Suppressor macrophage treated with lipopolysaccharide for 4 hours (primary cell): ENCODE measurements around the gene PMPCB.
"Not testable (repeated sequence)": the region's sequence is repeated elsewhere in the genome, so short reads cannot be mapped to it uniquely, and the experiment has no call there.

Experiments used
- DNase-seq: peaks from one replicate; pipeline ENCODE4 v3.0.0-alpha.2; 2020

The PMPCB gene

DNA sequence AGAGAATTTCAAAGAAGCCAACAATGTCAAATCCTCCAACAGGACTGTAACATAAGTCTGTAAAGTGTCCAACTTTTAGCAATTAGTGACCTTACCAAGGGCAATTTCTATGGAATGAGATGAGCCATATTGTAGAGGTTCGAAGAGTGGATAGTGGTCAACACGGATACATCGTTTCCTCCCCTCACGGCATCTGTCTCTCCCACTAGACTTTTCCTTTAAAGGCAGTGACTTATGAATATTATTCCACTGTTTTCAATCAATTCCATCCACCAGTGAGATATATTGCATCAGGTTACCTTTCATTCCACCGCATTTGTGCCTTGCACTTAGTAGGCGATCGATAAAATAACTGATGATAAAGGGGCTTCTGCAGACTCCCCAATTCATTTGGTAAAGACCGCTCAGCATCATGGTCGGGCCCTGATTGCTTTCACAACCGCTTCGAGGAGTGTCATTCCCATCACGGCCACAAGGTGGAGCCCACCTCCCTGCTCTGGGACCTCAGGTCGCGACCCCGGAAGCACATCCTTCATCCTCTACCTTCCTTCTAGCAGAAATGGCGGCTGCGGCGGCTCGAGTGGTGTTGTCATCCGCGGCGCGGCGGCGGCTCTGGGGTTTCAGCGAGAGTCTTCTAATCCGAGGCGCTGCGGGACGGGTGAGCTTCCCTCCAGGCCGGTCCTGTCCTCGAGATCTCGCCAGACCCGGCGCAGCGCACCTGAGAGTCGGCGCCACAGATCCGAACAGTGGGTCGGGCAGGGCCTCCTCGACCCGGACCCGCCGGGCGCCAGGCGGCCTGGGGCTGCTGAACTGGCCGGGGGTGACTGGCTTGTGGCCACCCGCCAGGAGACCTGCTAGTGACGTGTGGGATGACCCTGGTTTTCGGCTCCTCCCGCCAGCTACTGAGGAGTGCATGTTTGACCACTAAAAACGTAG, at the start of gene PMPCB:
Gene PMPCB (plus strand): TSS at position 535 of the 936 bp plus-strand sequence. CDS start 25 bp downstream, at position 560.
- DNase-seq, result peak; percentile 96

- DNase-seq, result not testable (repeated sequence)
Measured at GRCh38 chr7:103253699-103254506, 43.3 kb upstream of the PMPCB start.

- not testable (repeated sequence) for DNase-seq
Measured at GRCh38 chr7:103264054-103264453, 33.2 kb upstream of the PMPCB start.

DNA sequence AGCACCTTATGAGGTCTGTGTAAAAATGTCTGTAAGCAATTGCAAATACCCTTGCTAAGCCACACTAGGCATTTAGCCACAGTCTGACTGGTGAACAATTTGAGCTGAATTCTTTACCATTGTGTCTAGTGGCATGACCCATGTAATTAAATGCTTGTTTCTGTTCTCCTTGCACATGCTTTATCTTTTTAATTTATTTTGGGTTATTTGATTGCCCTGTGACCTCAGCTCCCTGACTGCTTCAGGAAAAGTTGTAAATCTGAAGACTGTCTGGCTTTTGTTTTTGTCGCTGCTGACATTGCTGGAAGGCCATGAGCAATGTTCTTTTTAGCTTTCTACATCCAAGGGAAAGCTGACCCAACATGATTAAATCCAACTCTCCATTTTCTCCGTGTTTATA, 31.0 kb upstream of the PMPCB start:
- DNase-seq, result not testable (repeated sequence)

GRCh38 chr7:103273374-103273773, 23.9 kb upstream of the PMPCB start:
- not testable (repeated sequence) for DNase-seq

DNA sequence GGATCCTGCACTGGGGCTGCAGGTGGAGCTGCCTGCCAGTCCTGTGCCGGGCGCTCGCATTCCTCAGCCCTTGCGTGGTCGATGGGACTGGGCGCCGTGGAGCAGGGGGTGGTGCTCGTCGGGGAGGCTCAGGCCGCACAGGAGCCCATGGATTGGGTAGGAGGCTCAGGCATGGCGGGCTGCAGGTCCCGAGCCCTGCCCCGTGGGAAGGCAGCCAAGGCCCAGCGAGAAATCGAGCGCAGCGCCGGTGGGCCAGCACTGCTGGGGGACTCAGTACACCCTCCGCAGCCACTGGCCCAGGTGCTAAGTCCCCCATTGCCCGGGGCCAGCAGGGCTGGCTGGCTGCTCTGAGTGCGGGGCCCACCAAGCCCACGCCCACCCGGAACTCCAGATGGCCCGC, 22.4 kb upstream of the PMPCB start:
- DNase-seq, result not testable (repeated sequence)

DNA sequence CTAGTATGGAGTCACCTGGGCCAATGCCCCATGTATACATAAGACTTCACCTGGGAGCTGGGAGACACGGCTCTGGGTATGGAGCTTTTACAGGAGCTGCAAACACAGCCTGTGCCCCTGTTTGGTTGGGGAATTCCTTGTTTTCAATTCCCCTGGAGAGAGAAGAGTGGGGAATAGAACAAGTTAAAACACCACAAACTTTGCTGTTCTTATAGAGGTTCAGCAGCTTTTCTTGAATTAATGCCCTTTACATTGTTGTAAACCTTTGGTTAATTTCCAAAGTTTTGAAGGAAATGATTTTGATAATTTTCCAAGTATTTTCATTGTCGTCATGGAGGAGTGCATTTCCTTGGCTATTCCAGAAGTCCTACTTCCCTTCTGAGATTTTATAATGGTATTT, 19.0 kb upstream of the PMPCB start:
- DNase-seq, result not testable (repeated sequence)

DNA sequence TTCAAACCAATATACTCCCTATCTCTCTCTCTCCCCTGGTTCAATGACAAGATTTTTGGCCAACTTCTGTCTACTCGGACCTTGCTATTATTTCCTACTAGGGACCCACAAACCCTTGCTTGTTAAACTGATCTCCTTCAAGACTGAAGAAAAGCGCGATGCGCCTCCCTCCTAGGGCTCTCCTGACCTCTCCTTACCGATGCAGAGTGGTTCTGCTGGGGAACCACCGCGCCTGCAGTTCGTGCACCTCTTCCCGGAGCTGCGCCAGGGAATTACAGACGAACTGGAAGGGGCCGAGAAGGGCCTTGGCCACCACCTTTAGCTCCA, 17.6 kb upstream of the PMPCB start:
- not testable (repeated sequence) for DNase-seq

DNA sequence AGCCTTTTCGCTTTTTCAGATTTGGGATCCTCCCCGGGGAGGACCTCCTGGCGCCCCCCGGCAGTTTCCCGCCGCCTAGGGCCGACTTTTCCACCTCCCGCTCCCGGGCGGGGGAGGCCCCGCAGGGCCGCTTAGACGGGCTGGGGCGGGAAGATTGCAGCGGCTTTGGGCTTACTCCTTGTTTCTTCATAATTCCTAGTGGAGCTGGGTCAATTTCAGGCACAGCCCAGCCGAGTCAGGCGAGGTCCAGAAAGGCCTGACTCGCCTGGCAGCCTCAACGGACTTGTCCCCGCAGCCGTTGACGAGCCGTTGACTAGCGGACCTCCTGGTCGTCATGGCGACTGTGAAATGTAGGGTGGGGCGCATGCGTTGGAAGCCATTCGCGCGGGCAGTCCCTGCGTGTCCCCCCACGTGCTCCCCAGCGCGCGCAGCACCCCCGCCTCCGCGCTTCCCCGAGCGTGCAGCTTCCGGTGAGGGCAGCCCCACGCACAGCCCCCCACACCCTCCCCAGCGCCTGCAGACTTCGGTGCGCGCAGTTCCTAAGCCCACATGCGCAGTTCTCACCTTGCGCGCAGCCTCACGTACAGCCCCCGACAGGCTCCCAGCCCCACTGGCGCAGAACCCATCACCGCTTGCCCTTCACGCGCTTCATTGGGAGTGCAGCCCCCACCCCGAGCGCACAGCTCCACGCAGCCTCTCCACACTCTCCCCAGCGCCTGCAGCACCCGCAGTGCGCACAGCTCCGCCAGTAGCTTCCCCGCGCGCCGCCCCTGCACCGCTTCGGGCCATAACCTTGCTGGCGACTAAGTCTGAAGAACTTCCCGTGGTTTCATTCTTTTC, 17.1 kb upstream of the PMPCB start:
- DNase-seq, result peak; percentile 57

DNA sequence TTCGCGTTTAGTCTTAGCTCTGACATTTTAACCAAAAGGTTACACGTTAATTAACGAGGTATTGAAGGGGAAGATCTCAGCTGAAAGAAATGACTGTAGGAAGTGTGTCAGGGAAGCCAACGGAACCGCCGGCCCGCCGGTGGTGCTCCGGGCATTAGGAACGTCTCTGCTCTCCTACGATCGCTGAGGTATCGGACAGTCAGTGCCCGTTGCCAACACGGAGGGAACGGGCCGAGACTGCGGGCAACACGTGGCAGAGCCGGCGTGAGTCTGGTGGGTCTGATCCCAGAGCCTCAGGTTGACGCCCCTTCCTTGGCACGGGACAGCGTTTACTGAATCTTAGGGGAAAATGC, 16.5 kb upstream of the PMPCB start:
- not testable (repeated sequence) for DNase-seq

- not testable (repeated sequence) for DNase-seq
Measured at GRCh38 chr7:103282802-103283427, 14.3 kb upstream of the PMPCB start.

DNA sequence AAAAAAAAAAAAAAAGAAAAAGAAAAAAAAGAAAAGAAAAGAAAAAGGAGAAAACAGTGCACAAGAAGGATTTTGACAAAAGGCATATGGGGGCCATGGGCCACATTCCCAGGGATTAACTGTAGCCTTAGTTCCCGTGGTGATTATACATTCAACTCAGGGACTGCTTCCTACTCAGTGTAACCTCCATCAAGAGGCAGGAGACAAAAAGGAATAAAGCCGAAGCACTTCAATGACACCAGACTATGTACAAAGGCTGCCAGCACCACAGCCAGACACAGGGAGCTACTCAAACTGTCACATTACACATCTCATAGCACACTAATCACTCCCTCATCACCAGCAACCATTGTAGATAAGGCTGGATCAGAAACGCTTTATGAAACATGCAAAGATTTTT, 5.1 kb upstream of the PMPCB start:
- no peak for DNase-seq

- DNase-seq, result no peak
Measured at GRCh38 chr7:103293526-103293925, 3.7 kb upstream of the PMPCB start.

DNA sequence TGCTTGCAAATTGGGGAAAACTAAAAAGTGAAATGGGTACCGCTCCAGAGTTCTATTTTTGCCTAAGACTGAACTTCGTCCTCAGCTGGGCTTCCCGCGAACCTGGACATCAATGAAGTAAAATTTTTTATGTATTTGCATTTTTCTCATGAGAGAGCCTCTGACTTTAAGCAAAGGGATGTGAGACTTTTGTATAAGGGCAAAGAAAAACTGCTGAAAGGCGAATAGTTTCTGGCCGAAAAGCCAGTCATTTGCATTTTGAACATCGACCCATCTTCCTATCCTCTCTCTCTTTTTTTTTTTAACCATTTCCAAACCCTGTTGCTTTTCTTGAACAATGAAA, 573 bp downstream of the PMPCB start:
- no peak for DNase-seq

- no peak for DNase-seq
Measured at GRCh38 chr7:103299660-103300059, 2.4 kb downstream of the PMPCB start.

DNA sequence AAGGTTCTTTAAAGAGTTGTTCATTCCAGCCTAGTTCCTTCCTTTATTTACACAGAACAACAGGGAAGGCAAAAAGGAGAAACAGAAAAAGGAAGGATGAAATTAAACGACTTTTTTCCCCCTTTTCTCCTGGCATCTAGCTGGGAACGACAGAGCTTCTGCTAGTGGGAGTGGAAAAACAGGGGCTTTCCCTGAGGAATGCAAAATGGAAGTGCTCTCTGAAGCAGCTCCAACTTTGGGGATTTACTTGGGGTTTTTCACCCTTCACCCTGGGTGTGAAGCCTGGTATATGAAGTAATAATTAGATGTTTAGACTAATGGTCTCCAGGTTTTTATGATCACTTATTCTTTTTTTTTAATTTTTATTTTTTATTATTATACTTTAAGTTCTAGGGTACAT, 4.2 kb downstream of the PMPCB start:
- DNase-seq, result no peak

DNA sequence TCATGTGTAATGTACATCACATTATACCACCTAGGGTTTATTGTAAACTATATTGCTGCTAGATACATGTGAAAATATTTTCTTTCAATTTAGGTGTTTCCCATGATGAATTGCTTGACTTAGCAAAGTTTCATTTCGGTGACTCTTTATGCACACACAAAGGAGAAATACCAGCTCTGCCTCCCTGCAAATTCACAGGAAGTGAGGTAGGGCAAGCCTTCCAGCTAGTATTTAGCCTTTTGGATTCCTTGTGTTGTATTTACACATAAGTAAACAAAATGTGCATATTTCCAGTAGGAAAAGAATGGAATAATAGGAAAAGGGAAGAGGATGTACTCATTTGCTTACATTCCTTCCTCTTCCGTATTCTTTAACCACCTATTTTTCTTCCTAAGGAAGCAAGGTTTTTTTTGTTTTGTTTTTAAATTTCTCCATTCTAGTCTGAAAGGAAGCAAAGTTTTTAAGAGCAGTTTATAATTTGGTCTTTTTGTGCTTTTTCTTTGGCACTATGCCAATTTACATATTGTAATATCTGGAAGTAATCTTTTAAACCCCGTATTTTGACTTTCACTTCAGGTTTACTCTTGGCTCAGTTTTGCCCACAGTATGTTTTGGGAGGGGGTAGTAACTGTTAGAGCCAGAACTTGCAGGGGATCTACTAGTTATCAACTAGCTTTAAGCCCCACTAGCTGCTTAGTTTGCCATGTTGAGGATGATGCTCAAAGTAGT, 10.4 kb downstream of the PMPCB start:
- no peak for DNase-seq

DNA sequence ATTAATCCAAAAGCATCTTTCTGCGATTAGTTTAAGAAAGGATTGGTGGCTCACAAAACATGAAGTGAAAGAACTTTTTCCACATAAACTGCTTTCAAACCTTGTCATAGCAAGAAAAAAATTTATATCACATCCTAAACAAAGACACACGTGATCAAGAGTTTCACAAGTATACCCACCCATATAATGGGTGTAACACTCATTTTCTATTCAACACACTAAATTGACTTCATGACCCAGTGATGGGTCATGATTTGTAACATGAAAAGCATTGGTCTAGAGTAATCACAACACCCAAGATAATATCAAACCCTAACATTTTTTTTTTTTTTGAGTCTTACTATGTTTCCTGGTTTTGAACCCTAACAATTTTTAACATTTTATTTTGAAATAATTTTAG, 17.6 kb downstream of the PMPCB start:
- DNase-seq, result no peak

- no peak for DNase-seq
Measured at GRCh38 chr7:103316380-103316941, 19.2 kb downstream of the PMPCB start.

GRCh38 chr7:103317009-103317408, 19.8 kb downstream of the PMPCB start:
- no peak for DNase-seq

GRCh38 chr7:103325744-103326143, 28.5 kb downstream of the PMPCB start:
- DNase-seq, result peak; percentile 24

GRCh38 chr7:103336761-103337160, 39.5 kb downstream of the PMPCB start:
- peak; percentile 43 for DNase-seq
